ENCODE data around the gene ITGA3. TPM values are rescaled to one million over a fixed set of nuclear protein-coding genes. Genes with fewer than 3 reads are reported as not detected.

ITGA3 gene
- 10 to 100 TPM; 38.3 to 41.8 TPM for polyA plus RNA-seq

- Histone ChIP-seq H3K36me3 (ENCODE audit: control insufficient read depth in 2 of 2, insufficient read depth in 2 of 2, low read length in 1 of 2) (no peaks in the 10 kb centered on the region), H3K4me3 (ENCODE audit: low read depth in 1 of 2, low read length in 2 of 2) (peak within 1 kb of the TSS; percentile 60 to 70), H3K27me3 (ENCODE audit: control insufficient read depth in 1 of 2, insufficient read depth in 2 of 2, low read length in 2 of 2) (no peaks in the 10 kb centered on the region), H3K27ac (ENCODE audit: low read depth in 2 of 2, low read length in 1 of 2) (peak within 1 kb of the TSS; percentile 89), H3K4me1 (ENCODE audit: control insufficient read depth in 2 of 2, insufficient read depth in 2 of 2, low read length in 1 of 2) (peaks cover 7 to 44% of the 10 kb centered on the region in 2 donors), H3K9me3 (ENCODE audit: control insufficient read depth in 2 of 2, insufficient read depth in 1 of 2, low read depth in 1 of 2, low read length in 1 of 2) (no peaks in the 10 kb centered on the region)
- 0 to 1% methylated on average over 49 to 65 of the region's 65 CpGs for WGBS, 2 donors
Measured at GRCh38 chr17:50055426-50056216, at the start of gene ITGA3. TSS of gene ITGA3 (plus strand) at chr17:50056110. CDS start at chr17:50056440, 330 bp downstream.

- WGBS, 2 donors, result 85 to 89% methylated on average over 2 of the region's 2 CpGs
- H3K27ac ChIP-seq (ENCODE audit: low read depth in 2 of 2, low read length in 1 of 2), result no peak overlapping the region
- H3K4me1 ChIP-seq (ENCODE audit: control insufficient read depth in 2 of 2, insufficient read depth in 2 of 2, low read length in 1 of 2), result no peaks in the 10 kb centered on the region
- H3K9me3 ChIP-seq (ENCODE audit: control insufficient read depth in 2 of 2, insufficient read depth in 1 of 2, low read depth in 1 of 2, low read length in 1 of 2), result peaks cover 0 to 4% of the 10 kb centered on the region in 2 donors
- H3K4me3 ChIP-seq (ENCODE audit: low read depth in 1 of 2, low read length in 2 of 2), result no peak overlapping the region
- H3K27me3 ChIP-seq (ENCODE audit: control insufficient read depth in 1 of 2, insufficient read depth in 2 of 2, low read length in 2 of 2), result peaks cover 0 to 2% of the 10 kb centered on the region in 2 donors
- no peaks in the 10 kb centered on the region for H3K36me3 ChIP-seq (ENCODE audit: control insufficient read depth in 2 of 2, insufficient read depth in 2 of 2, low read length in 1 of 2)
Measured at GRCh38 chr17:50009282-50009681, 46.6 kb upstream of the ITGA3 start.

- Histone ChIP-seq H3K27me3 (ENCODE audit: control insufficient read depth in 1 of 2, insufficient read depth in 2 of 2, low read length in 2 of 2) (peaks cover 0 to 2% of the 10 kb centered on the region in 2 donors), H3K9me3 (ENCODE audit: control insufficient read depth in 2 of 2, insufficient read depth in 1 of 2, low read depth in 1 of 2, low read length in 1 of 2) (peaks cover 0 to 5% of the 10 kb centered on the region in 2 donors), H3K4me3 (ENCODE audit: low read depth in 1 of 2, low read length in 2 of 2) (no peak overlapping the region), H3K27ac (ENCODE audit: low read depth in 2 of 2, low read length in 1 of 2) (no peak overlapping the region), H3K36me3 (ENCODE audit: control insufficient read depth in 2 of 2, insufficient read depth in 2 of 2, low read length in 1 of 2) (no peaks in the 10 kb centered on the region), H3K4me1 (ENCODE audit: control insufficient read depth in 2 of 2, insufficient read depth in 2 of 2, low read length in 1 of 2) (no peaks in the 10 kb centered on the region)
- WGBS, 2 donors, result 78 to 91% methylated on average over 2 of the region's 2 CpGs
Measured at GRCh38 chr17:50013079-50013478, 42.8 kb upstream of the ITGA3 start.

GRCh38 chr17:50014471-50015088, 41.3 kb upstream of the ITGA3 start:
- WGBS, 2 donors, result 42 to 44% methylated on average over 1 of the region's 1 CpG
- Histone ChIP-seq H3K27ac (ENCODE audit: low read depth in 2 of 2, low read length in 1 of 2) (no peak overlapping the region), H3K9me3 (ENCODE audit: control insufficient read depth in 2 of 2, insufficient read depth in 1 of 2, low read depth in 1 of 2, low read length in 1 of 2) (peaks cover 0 to 2% of the 10 kb centered on the region in 2 donors), H3K4me1 (ENCODE audit: control insufficient read depth in 2 of 2, insufficient read depth in 2 of 2, low read length in 1 of 2) (no peaks in the 10 kb centered on the region), H3K4me3 (ENCODE audit: low read depth in 1 of 2, low read length in 2 of 2) (no peak overlapping the region), H3K27me3 (ENCODE audit: control insufficient read depth in 1 of 2, insufficient read depth in 2 of 2, low read length in 2 of 2) (peaks cover 0 to 2% of the 10 kb centered on the region in 2 donors), H3K36me3 (ENCODE audit: control insufficient read depth in 2 of 2, insufficient read depth in 2 of 2, low read length in 1 of 2) (no peaks in the 10 kb centered on the region)

GRCh38 chr17:50015146-50015545, 40.8 kb upstream of the ITGA3 start:
- peaks cover 0 to 2% of the 10 kb centered on the region in 2 donors for H3K9me3 ChIP-seq (ENCODE audit: control insufficient read depth in 2 of 2, insufficient read depth in 1 of 2, low read depth in 1 of 2, low read length in 1 of 2)
- no peaks in the 10 kb centered on the region for H3K4me1 ChIP-seq (ENCODE audit: control insufficient read depth in 2 of 2, insufficient read depth in 2 of 2, low read length in 1 of 2)
- no peaks in the 10 kb centered on the region for H3K36me3 ChIP-seq (ENCODE audit: control insufficient read depth in 2 of 2, insufficient read depth in 2 of 2, low read length in 1 of 2)
- no peaks in the 10 kb centered on the region for H3K27me3 ChIP-seq (ENCODE audit: control insufficient read depth in 1 of 2, insufficient read depth in 2 of 2, low read length in 2 of 2)
- no peak overlapping the region for H3K4me3 ChIP-seq (ENCODE audit: low read depth in 1 of 2, low read length in 2 of 2)
- H3K27ac ChIP-seq (ENCODE audit: low read depth in 2 of 2, low read length in 1 of 2), result no peak overlapping the region
- WGBS, 2 donors, result 88 to 90% methylated on average over 2 of the region's 2 CpGs

- Histone ChIP-seq H3K4me1 (ENCODE audit: control insufficient read depth in 2 of 2, insufficient read depth in 2 of 2, low read length in 1 of 2) (peaks cover 0 to 5% of the 10 kb centered on the region in 2 donors), H3K4me3 (ENCODE audit: low read depth in 1 of 2, low read length in 2 of 2) (no peak overlapping the region), H3K9me3 (ENCODE audit: control insufficient read depth in 2 of 2, insufficient read depth in 1 of 2, low read depth in 1 of 2, low read length in 1 of 2) (peaks cover 0 to 2% of the 10 kb centered on the region in 2 donors), H3K27me3 (ENCODE audit: control insufficient read depth in 1 of 2, insufficient read depth in 2 of 2, low read length in 2 of 2) (no peaks in the 10 kb centered on the region), H3K27ac (ENCODE audit: low read depth in 2 of 2, low read length in 1 of 2) (no peak overlapping the region), H3K36me3 (ENCODE audit: control insufficient read depth in 2 of 2, insufficient read depth in 2 of 2, low read length in 1 of 2) (no peaks in the 10 kb centered on the region)
- WGBS, 2 donors, result 91 to 94% methylated on average over 1 of the region's 1 CpG
Measured at GRCh38 chr17:50018909-50019308, 37.0 kb upstream of the ITGA3 start.

- peaks cover 0 to 5% of the 10 kb centered on the region in 2 donors for H3K4me1 ChIP-seq (ENCODE audit: control insufficient read depth in 2 of 2, insufficient read depth in 2 of 2, low read length in 1 of 2)
- 53 to 54% methylated on average over 13 of the region's 13 CpGs for WGBS, 2 donors
- H3K27ac ChIP-seq (ENCODE audit: low read depth in 2 of 2, low read length in 1 of 2), result no peak overlapping the region
- H3K27me3 ChIP-seq (ENCODE audit: control insufficient read depth in 1 of 2, insufficient read depth in 2 of 2, low read length in 2 of 2), result no peaks in the 10 kb centered on the region
- no peaks in the 10 kb centered on the region for H3K36me3 ChIP-seq (ENCODE audit: control insufficient read depth in 2 of 2, insufficient read depth in 2 of 2, low read length in 1 of 2)
- no peak overlapping the region for H3K4me3 ChIP-seq (ENCODE audit: low read depth in 1 of 2, low read length in 2 of 2)
- H3K9me3 ChIP-seq (ENCODE audit: control insufficient read depth in 2 of 2, insufficient read depth in 1 of 2, low read depth in 1 of 2, low read length in 1 of 2), result no peaks in the 10 kb centered on the region
Measured at GRCh38 chr17:50020841-50021599, 34.9 kb upstream of the ITGA3 start.

- Histone ChIP-seq H3K9me3 (ENCODE audit: control insufficient read depth in 2 of 2, insufficient read depth in 1 of 2, low read depth in 1 of 2, low read length in 1 of 2) (no peaks in the 10 kb centered on the region), H3K4me3 (ENCODE audit: low read depth in 1 of 2, low read length in 2 of 2) (no peak overlapping the region), H3K36me3 (ENCODE audit: control insufficient read depth in 2 of 2, insufficient read depth in 2 of 2, low read length in 1 of 2) (no peaks in the 10 kb centered on the region), H3K27me3 (ENCODE audit: control insufficient read depth in 1 of 2, insufficient read depth in 2 of 2, low read length in 2 of 2) (no peaks in the 10 kb centered on the region), H3K27ac (ENCODE audit: low read depth in 2 of 2, low read length in 1 of 2) (no peak overlapping the region), H3K4me1 (ENCODE audit: control insufficient read depth in 2 of 2, insufficient read depth in 2 of 2, low read length in 1 of 2) (peaks cover 0 to 5% of the 10 kb centered on the region in 2 donors)
- WGBS, 2 donors, result 88 to 94% methylated on average over 6 of the region's 6 CpGs
Measured at GRCh38 chr17:50021681-50022370, 34.1 kb upstream of the ITGA3 start.
